Measurements from ENCODE around the gene KLHL18. TPM values are rescaled to one million over a fixed set of nuclear protein-coding genes. Genes with fewer than 3 reads are reported as not detected.
A peak's percentile ranks its signal among the peaks of the same experiment; 100 is the strongest.

Gene KLHL18
- total RNA-seq, 4 donors from 2014 or later = 20.8 to 50.7 (median 38.8) TPM

DNA sequence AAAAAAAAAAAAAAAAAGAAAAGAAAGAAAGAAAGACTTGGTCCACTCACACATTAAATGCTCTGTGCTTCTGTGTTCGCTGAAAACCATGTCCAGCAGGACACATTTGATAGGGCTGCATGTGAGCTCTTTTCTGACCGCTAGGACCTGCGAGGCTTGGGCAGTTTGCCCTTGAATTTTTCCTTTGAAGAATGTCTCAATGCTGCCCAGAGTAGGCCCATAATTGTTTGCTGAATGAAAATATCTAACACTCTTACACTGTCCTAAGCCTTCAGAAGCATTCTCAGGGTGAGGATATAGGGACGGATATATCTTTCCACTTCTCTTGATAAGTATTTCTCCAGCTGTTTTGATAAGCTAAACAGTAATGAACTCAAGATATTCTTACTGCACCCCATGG is 6.2 kb upstream of the KLHL18 start:
- WGBS = 90% methylated on average over 4 of the region's 4 CpGs
- no peak for TF ChIP-seq POLR2A (IDR thresholded peaks at IDR 0.05)
- TF ChIP-seq POLR2AphosphoS5 (IDR thresholded peaks at IDR 0.05) = no peak
- TF ChIP-seq EP300 (IDR thresholded peaks at IDR 0.05) = no peak
- TF ChIP-seq, protein P1, sequence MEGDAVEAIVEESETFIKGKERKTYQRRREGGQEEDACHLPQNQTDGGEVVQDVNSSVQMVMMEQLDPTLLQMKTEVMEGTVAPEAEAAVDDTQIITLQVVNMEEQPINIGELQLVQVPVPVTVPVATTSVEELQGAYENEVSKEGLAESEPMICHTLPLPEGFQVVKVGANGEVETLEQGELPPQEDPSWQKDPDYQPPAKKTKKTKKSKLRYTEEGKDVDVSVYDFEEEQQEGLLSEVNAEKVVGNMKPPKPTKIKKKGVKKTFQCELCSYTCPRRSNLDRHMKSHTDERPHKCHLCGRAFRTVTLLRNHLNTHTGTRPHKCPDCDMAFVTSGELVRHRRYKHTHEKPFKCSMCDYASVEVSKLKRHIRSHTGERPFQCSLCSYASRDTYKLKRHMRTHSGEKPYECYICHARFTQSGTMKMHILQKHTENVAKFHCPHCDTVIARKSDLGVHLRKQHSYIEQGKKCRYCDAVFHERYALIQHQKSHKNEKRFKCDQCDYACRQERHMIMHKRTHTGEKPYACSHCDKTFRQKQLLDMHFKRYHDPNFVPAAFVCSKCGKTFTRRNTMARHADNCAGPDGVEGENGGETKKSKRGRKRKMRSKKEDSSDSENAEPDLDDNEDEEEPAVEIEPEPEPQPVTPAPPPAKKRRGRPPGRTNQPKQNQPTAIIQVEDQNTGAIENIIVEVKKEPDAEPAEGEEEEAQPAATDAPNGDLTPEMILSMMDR (IDR thresholded peaks at IDR 0.05) = no peak
- DNase-seq (ENCODE audit: low spot score in 2 of 2) = no peak
- Histone ChIP-seq H3K4me1 (peaks cover 7% of the 10 kb centered on the region), H3K36me3 (peaks cover 3% of the 10 kb centered on the region), H3K4me3 (no peak overlapping the region), H3K27me3 (no peaks in the 10 kb centered on the region), H3K27ac (no peak overlapping the region), H3K9me3 (no peaks in the 10 kb centered on the region)

DNA sequence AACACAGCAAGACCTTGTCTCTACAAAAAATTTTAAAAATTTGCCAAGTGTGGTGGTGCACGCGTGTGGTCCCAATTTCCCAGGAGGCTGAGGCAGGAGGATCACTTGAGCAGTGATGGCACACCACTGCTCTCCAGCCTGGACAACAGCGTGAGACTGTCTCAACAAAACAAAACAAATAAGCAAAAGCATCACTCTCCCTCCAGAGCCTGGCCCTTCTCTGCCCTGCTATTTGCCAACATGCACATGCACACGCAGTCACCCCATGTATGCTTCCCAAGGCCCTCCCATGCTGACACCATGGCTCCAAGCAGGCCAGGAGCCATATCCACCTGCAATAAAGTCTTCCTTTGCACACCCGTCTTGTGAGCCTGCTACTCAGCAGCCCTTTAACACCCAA is 2.2 kb upstream of the KLHL18 start:
- WGBS = 92% methylated on average over 5 of the region's 5 CpGs
- H3K4me3 ChIP-seq = no peak overlapping the region
- DNase-seq (ENCODE audit: low spot score in 2 of 2) = no peak
- no peaks in the 10 kb centered on the region for H3K9me3 ChIP-seq
- H3K36me3 ChIP-seq = peaks cover 3% of the 10 kb centered on the region
- peaks cover 37% of the 10 kb centered on the region for H3K4me1 ChIP-seq
- no peaks in the 10 kb centered on the region for H3K27me3 ChIP-seq
- H3K27ac ChIP-seq = no peak overlapping the region
- no peak for TF ChIP-seq POLR2AphosphoS5 (IDR thresholded peaks at IDR 0.05)
- TF ChIP-seq, protein P1 (IDR thresholded peaks at IDR 0.05) = no peak
- no peak for TF ChIP-seq POLR2A (IDR thresholded peaks at IDR 0.05)
- no peak for TF ChIP-seq EP300 (IDR thresholded peaks at IDR 0.05)

DNA sequence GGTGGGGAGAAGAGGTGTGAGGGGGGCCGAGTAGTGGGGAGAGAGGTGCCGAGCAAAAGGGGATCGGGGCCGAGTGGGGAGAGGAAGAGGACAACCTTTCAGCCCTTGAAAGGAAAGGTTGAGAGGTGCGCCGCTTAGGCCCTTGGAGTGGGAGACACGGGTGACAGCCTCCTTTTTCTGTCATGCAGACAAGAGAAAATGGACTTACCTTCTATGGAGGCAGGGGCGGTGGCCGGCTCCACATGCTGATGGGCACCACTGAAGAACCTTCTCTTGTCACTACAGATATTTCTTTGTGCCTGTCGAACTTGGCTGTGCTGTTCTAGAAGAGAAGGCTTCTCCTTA is 421 bp downstream of the KLHL18 start:
- Histone ChIP-seq H3K4me3 (peak overlapping the region; percentile 93), H3K36me3 (no peaks in the 10 kb centered on the region), H3K27ac (peak overlapping the region; percentile 96), H3K4me1 (peaks cover 42% of the 10 kb centered on the region), H3K9me3 (no peaks in the 10 kb centered on the region), H3K27me3 (no peaks in the 10 kb centered on the region)
- WGBS = 2% methylated on average over 10 of the region's 10 CpGs
- TF ChIP-seq POLR2AphosphoS5 (IDR thresholded peaks at IDR 0.05) (no peak), POLR2A (IDR thresholded peaks at IDR 0.05) (no peak)
- DNase-seq (ENCODE audit: low spot score in 2 of 2) = peak in 1 of 2 donors; percentile 77

DNA sequence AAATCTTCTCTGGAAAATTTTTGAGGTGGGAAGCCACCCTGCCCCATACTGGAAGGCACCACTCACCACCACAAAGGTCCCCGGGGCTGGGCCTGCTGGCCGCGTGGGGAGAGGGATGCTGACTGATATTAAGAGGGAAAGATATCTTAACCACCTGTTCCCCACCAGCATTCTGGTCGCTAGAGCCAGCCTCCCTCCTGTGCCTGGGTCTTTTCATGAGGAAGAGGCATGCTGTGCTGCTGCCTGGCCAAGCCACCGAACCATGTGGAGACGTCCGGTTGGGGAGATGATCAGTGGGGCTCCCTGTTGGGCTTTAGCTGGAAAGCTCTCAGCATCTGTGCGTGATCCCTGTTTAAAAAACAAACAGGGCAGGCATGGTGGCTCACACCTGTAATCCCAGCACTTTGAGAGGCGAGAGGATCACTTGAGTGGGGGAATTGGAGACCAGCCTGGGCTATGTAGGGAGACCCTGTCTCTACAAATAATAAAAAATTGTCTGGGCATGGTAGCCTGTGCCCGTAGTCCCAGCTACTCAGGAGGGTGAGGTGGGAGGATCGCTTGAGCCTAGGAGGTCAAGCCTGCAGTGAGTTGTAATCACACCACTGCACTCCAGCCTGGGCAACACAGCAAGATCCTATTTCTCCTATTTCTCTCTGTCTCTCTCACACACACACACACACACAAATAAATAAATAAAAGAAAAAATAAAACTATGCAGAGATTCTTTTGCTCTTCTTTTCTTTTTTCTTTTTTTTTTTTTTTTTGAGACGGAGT is 1.0 kb downstream of the KLHL18 start:
- TF ChIP-seq POLR2AphosphoS5 (IDR thresholded peaks at IDR 0.05) (no peak), POLR2A (IDR thresholded peaks at IDR 0.05) (no peak)
- TF ChIP-seq, protein P1 (IDR thresholded peaks at IDR 0.05) = no peak
- peak overlapping the region; percentile 93 for H3K4me3 ChIP-seq
- DNase-seq (ENCODE audit: low spot score in 2 of 2) = no peak
- H3K27ac ChIP-seq = peak overlapping the region; percentile 96
- no peaks in the 10 kb centered on the region for H3K27me3 ChIP-seq
- 32% methylated on average over 12 of the region's 12 CpGs for WGBS
- H3K4me1 ChIP-seq = peaks cover 45% of the 10 kb centered on the region
- no peaks in the 10 kb centered on the region for H3K9me3 ChIP-seq
- H3K36me3 ChIP-seq = no peaks in the 10 kb centered on the region

DNA sequence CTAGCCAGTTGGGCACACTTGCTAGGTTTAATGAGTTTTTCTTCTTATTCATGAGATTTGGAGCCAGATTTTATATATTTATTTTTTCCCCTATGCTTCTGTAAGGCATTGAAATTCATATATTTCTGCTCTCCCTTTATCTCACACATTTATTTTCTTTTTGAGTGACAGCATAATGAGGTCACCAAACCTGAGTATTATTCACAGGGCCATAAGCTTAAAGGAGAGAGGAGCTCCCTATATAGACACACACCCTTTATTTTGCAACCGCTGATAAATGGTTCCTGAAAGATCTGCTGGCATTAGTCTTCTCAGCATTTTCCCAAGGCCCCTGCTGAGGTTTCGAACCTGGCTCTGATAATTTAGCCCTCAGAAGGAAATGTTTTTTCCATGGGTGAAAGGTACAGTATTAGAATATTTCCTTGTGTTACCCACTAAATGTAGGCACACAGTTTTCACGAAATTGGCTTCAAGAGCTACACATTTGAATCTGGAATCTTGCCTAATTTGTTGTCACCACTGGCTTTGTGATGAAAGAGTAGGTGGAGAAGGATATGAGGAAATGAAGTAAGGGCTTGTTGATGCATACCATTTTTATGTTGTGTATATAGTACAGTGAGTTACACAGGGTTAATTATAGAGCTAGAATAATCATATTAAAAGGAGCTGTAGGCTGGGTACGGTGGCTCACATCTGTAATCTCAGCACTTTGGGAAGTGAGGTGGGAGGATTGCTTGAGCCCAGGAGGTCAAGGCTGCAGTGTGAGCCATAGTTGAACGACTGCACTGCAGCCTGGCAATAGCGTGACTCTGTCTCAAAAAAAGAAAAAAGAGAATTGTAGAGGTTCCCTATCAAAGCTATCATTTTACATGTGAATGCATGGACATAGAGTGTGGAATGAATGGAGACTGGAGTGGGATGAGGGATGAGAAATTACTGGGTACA is 6.5 kb downstream of the KLHL18 start:
- Histone ChIP-seq H3K4me3 (no peak overlapping the region), H3K9me3 (no peaks in the 10 kb centered on the region), H3K4me1 (peaks cover 45% of the 10 kb centered on the region), H3K27me3 (no peaks in the 10 kb centered on the region), H3K36me3 (no peaks in the 10 kb centered on the region), H3K27ac (peak overlapping the region; percentile 53)
- peak in 1 of 2 donors; percentile 11 for DNase-seq (ENCODE audit: low spot score in 2 of 2)
- WGBS = 71% methylated on average over 6 of the region's 6 CpGs
- TF ChIP-seq POLR2AphosphoS5 (IDR thresholded peaks at IDR 0.05) (no peak), POLR2A (IDR thresholded peaks at IDR 0.05) (no peak), EP300 (IDR thresholded peaks at IDR 0.05) (no peak)
- TF ChIP-seq, protein P1 (IDR thresholded peaks at IDR 0.05) = no peak

Measured in suprapubic skin (tissue), 4 donors.